ENCODE results near the gene SRA1. TPM values are rescaled to one million over a fixed set of nuclear protein-coding genes. Genes with fewer than 3 reads are reported as not detected.

The SRA1 gene
- polyA plus RNA-seq, 4 donors = 22.3 to 31.8 (median 26.9) TPM

DNA sequence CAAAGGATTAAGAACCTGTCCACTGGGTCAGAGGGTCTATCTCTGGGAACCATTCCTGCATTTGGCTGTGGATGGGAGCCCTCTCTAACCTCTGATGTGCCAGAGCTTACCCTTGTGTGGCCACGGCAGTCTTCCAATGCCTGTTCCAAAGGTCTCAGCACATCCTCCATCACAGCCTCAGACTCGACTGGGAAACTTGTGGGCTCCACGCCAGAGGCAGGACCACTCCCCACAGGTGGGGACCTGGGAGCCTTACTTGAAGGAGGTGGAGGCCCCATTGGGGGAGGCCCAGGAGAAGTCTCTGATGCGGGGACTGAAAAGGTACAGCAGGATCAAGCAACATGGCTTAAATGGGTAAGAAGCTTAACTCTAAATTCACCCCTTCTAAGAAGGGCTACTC is 5.4 kb downstream of the SRA1 start:
- DNase-seq (ENCODE audit: low read depth in 4 of 4, low spot score in 2 of 4) = no peak

DNA sequence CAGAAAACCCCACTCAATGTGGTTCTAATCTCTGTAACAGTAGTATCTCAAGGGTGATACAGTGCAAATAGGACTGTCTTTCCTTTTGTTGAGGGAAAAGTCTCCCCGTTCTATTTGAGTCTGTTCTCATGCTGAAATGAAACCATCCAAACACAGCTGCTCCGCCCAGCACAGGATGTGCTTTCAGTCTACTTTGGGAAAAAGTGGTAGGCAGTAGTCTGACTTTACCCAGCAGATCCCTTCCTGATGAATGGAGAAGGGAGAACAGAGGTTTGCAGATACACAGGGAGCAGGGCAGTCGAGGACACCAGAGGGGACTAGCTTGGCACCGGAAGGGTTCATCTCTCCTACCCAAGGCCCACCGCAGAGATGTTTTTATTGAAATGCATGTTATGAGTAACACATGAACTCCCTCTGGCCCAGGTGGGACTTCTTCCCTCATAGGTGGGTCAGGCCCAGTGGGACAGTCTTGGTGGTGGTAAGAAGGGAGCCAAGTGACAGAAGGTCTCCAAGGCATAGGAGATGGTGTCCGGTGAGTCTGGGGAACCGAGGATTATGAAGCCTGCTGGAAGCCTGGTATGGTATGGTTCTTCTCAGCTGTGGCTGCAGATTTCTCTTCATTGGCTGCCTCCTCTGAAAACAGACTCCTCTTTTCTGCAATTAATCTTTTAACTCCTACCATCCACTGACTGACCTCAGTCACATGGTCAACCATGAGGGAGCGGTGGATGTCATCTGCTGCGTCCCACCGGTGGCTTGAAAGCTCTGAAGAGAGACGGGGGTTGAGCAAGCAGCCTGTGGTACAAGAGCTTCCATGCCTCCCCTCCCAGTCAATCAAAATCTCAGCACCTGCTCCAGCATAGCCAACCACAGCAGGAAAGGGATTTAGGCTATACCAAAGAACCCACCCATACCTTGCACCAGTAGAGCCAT is 6.9 kb downstream of the SRA1 start:
- DNase-seq (ENCODE audit: low read depth in 4 of 4, low spot score in 2 of 4) = no peak

DNA sequence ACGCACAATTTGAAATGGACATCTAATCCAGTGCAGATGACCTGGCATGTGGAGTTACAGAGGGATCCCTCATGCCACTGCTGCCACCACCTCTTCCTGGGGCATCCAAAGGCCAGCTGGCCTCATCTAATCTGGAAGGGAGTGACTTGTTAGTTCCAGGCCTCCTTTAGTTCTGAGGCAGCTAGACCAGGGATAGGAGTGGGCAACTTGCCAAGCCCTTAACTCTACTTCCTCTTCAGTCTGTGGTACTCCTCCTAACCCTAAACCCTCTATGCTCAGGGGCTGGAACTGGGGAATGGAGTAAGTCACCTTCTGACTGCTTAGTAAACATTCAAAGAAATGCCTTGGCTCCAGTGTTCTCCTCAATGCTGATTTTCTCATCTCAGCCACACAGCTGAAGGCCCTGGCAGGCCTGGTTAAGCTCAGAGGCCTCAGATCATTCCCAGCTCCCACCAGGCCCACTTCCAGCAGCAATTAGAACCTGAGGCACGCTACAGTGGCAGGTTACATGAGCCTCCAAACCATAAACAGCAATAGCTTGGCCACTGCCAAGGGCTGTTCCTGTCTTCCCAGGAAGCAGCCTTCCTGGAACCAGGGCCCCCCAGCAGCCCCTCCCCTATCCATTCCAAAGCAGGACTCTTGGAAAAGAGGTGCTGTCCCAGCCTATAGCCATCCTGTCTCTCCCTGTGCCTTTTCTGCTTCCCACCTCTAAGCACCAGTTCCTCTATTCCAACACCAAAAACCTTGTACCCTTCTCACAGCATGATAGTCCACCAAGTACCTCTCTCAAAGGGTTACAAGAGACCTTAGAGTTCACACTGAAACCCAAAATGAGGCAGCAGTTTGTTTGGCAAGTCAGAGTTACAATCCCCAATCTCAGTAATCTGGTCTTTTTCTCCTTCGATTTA is 7.8 kb downstream of the SRA1 start:
- no peak for DNase-seq (ENCODE audit: low read depth in 4 of 4, low spot score in 2 of 4)

GRCh38 chr5:140548791-140549190 is 8.5 kb downstream of the SRA1 start:
- DNase-seq (ENCODE audit: low read depth in 4 of 4, low spot score in 2 of 4) = no peak

DNA sequence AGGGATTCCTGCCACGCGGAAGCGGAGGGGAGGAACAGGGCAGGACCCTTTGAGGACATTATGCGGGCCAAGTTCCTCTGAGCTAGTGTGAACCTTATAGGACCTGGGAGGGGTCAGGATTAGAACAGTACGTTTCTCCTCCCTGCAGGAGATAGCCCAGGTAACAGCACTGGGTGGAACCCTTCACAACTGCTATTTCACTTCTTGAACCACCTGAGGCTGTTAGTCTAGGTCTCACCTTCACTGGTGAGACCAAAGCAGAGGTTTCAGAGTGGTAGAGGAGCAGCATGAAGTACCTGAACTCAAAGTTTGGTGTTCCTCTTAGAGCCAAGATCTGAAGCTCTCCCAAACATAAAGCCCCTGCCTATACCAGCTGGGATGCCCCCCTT is 9.0 kb downstream of the SRA1 start:
- no peak for DNase-seq (ENCODE audit: low read depth in 4 of 4, low spot score in 2 of 4)

DNA sequence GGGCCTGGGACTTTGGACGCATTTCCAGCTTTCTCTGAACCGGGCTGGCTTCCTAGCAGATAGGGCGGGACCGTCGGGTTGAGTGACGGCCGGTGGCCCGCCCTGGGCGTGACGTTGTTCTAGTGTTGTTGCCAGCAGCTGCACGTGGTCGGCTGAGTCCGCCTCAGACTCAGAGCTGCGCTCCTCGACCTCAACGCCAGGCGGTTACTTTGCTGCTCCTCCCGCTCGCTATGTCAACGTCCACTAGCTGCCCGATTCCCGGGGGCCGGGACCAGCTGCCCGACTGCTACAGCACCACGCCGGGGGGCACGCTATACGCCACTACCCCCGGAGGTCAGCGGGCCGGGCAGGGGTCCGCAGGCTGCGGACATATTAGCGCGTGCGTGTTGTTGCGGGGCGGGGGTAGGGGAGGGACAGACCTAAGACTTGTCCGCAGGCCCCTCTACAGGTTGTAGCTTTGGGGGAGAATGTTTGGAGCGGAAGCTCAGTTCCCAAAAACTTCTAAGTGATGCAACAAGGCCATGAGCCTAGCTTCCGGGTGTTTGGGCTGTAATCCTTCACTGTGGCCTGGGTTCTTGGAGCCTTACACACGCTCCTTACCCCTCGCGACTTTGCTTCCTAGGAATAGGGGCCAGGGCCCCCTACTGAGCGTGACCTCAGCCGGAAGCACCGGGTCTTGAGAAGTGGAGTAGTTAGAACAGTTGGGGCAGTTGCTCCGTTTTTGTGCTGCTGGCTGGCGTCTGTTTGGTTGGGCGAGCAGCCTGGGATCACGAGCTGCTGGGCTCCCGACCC is 9.6 kb downstream of the SRA1 start, which contains the start of gene EIF4EBP3:
TSS of gene EIF4EBP3 (plus strand) at position 155 of the 792 bp plus-strand sequence. CDS start at position 231, 76 bp downstream.
- DNase-seq (ENCODE audit: low read depth in 4 of 4, low spot score in 2 of 4) = peak; percentile 77 to 92 (median 86)

- no peak for DNase-seq (ENCODE audit: low read depth in 4 of 4, low spot score in 2 of 4)
These were observed 10.3 kb downstream of the SRA1 start for GRCh38 chr5:140546851-140547507.

DNA sequence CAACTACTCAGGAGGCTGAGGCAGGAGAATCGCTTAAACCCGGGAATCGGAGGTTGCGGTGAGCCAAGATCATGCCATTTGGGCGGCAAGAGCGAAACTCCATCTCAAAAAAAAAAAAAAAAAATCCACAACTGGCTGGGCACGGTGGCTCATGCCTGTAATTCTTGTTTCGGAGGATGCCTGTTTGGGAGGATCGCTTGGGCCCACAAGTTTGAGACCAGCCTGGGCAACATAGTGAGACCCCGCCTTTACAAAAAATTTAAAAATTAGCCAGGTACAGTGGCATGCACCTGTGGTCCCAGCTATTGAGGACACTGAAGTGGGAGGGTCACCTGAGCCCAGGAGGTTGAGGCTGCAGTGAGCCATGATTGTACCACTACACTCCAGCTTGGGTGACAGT is 11.7 kb downstream of the SRA1 start:
- no peak for DNase-seq (ENCODE audit: low read depth in 4 of 4, low spot score in 2 of 4)

DNA sequence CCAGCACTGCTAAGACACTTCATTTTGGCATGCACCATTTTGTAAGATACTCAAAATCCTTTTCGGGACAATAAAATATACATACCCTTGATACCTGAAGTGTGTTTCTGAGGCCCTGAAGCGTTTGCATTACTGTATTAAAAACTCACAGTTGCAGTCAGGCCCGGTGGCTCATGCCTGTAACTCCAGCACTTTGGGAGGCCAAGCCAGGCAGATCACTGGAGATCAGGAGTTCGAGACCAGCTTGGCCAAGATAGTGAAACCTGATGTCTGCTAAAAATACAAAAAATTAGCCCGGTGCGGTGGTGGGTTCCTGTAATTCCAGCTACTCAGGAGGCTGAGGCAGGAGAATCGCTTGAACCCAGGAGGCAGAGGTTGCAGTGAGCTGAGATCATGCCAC is 12.3 kb downstream of the SRA1 start:
- no peak for DNase-seq (ENCODE audit: low read depth in 4 of 4, low spot score in 2 of 4)

GRCh38 chr5:140542972-140543371 is 14.3 kb downstream of the SRA1 start:
- DNase-seq (ENCODE audit: low read depth in 4 of 4, low spot score in 2 of 4) = no peak

- DNase-seq (ENCODE audit: low read depth in 4 of 4, low spot score in 2 of 4) = no peak
These were observed 17.0 kb downstream of the SRA1 start for GRCh38 chr5:140540227-140540626.

- no peak for DNase-seq (ENCODE audit: low read depth in 4 of 4, low spot score in 2 of 4)
These were observed 33.3 kb downstream of the SRA1 start for GRCh38 chr5:140524003-140524402.

- DNase-seq (ENCODE audit: low read depth in 4 of 4, low spot score in 2 of 4) = no peak
These were observed 44.1 kb downstream of the SRA1 start for GRCh38 chr5:140513124-140513523.

DNA sequence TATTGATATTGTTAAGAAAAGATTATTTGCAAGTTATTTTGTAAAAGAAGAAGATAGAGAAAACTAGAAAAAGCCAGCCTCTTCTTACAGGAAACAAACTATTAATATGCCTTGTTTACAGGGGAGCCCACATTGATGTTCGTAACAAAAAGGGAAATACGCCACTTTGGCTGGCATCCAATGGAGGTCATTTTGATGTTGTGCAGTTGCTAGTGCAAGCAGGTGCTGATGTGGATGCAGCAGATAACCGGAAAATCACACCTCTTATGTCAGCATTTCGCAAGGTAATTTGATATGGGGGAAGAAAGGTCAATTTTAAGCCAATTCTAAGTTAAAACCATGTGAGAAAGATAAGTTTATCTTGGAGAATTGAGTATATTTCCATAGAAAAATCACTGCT is 47.4 kb downstream of the SRA1 start:
- DNase-seq (ENCODE audit: low read depth in 4 of 4, low spot score in 2 of 4) = no peak

- DNase-seq (ENCODE audit: low read depth in 4 of 4, low spot score in 2 of 4) = no peak
These were observed 54.4 kb downstream of the SRA1 start for GRCh38 chr5:140502834-140503233.

Other genes starting within 250 kb of the SRA1 start
- gene HBEGF, start 210.9 kb downstream of the SRA1 start, polyA plus RNA-seq (ENCODE audit: insufficient read length in 4 of 4) = 10 to 100 TPM in 2 of 4 donors, 1 to 10 TPM in 2; 9.3 to 11.1 (median 10.2) TPM
- gene SLC4A9, start 197.3 kb downstream of the SRA1 start, polyA plus RNA-seq (ENCODE audit: insufficient read length in 4 of 4) = 10 to 100 TPM; 17.6 to 46.5 (median 26.9) TPM
- 100 to 1,000 TPM in 3 of 4 donors, 10 to 100 TPM in 1; 88.3 to 151 (median 119) TPM for gene ANKHD1, start 155.6 kb downstream of the SRA1 start, polyA plus RNA-seq (ENCODE audit: insufficient read length in 4 of 4)
- gene EIF4EBP3, start 9.8 kb downstream of the SRA1 start, polyA plus RNA-seq (ENCODE audit: insufficient read length in 4 of 4) = 10 to 100 TPM in 2 of 4 donors, 1 to 10 TPM in 2; 8.9 to 10.5 (median 10.1) TPM
- gene APBB3, start 7.1 kb upstream of the SRA1 start, polyA plus RNA-seq (ENCODE audit: insufficient read length in 4 of 4) = 10 to 100 TPM; 28.4 to 65.8 (median 41.3) TPM
- gene SLC35A4, start 7.4 kb upstream of the SRA1 start, polyA plus RNA-seq (ENCODE audit: insufficient read length in 4 of 4) = 10 to 100 TPM; 74.5 to 85.7 (median 81.2) TPM
- 10 to 100 TPM in 2 of 4 donors, 1 to 10 TPM in 2; 6.0 to 11.7 (median 9.5) TPM for gene CD14, start 75.7 kb upstream of the SRA1 start, polyA plus RNA-seq (ENCODE audit: insufficient read length in 4 of 4)
- gene TMCO6, start 82.0 kb upstream of the SRA1 start, polyA plus RNA-seq (ENCODE audit: insufficient read length in 4 of 4) = 10 to 100 TPM; 12.5 to 23.1 (median 18.2) TPM
- 100 to 1,000 TPM in 1 of 4 donors, 10 to 100 TPM in 3; 76.4 to 116 (median 84.2) TPM for gene NDUFA2, start 90.2 kb upstream of the SRA1 start, polyA plus RNA-seq (ENCODE audit: insufficient read length in 4 of 4)
- 100 to 1,000 TPM; 149 to 185 (median 162) TPM for gene IK, start 90.4 kb upstream of the SRA1 start, polyA plus RNA-seq (ENCODE audit: insufficient read length in 4 of 4)
- 10 to 100 TPM; 12.5 to 21.3 (median 16.9) TPM for gene WDR55, start 107.4 kb upstream of the SRA1 start, polyA plus RNA-seq (ENCODE audit: insufficient read length in 4 of 4)
- under 1 TPM in 2 of 4 donors, not detected in 2; 0.21 to 0.77 TPM for gene DND1, start 116.1 kb upstream of the SRA1 start, polyA plus RNA-seq (ENCODE audit: insufficient read length in 4 of 4)
- 10 to 100 TPM; 63.2 to 86.8 (median 73.3) TPM for gene HARS1, start 133.9 kb upstream of the SRA1 start, polyA plus RNA-seq (ENCODE audit: insufficient read length in 4 of 4)
- gene HARS2, start 134.0 kb upstream of the SRA1 start, polyA plus RNA-seq (ENCODE audit: insufficient read length in 4 of 4) = 10 to 100 TPM; 37.4 to 60.3 (median 49.2) TPM
- gene ZMAT2, start 143.0 kb upstream of the SRA1 start, polyA plus RNA-seq (ENCODE audit: insufficient read length in 4 of 4) = 100 to 1,000 TPM in 3 of 4 donors, 10 to 100 TPM in 1; 99.1 to 164 (median 111) TPM
- under 1 TPM in 3 of 4 donors, not detected in 1; 0.05 to 0.12 (median 0.07) TPM for gene PCDHA1, start 228.7 kb upstream of the SRA1 start, polyA plus RNA-seq (ENCODE audit: insufficient read length in 4 of 4)
- under 1 TPM; 0.13 to 0.46 (median 0.19) TPM for gene PCDHA2, start 237.4 kb upstream of the SRA1 start, polyA plus RNA-seq (ENCODE audit: insufficient read length in 4 of 4)
- under 1 TPM; 0.21 to 0.64 (median 0.38) TPM for gene PCDHA3, start 243.6 kb upstream of the SRA1 start, polyA plus RNA-seq (ENCODE audit: insufficient read length in 4 of 4)
- 1 to 10 TPM in 2 of 4 donors, under 1 TPM in 2; 0.49 to 1.7 (median 0.91) TPM for gene PCDHA4, start 249.6 kb upstream of the SRA1 start, polyA plus RNA-seq (ENCODE audit: insufficient read length in 4 of 4)